Measurements from ENCODE around the gene HSD17B1.

- TF ChIP-seq CTCF (conservative IDR thresholded peaks at IDR 0.05) (no peak), ZFX (IDR thresholded peaks at IDR 0.05) (no peak)
These were observed 43.7 kb downstream of the HSD17B1 start for GRCh38 chr17:42596386-42596785.

Measured in C4-2B (cell line).